IMR-90 (cell line): ENCODE results near the gene CFAP52. TPM values are rescaled to one million over a fixed set of nuclear protein-coding genes. Genes with fewer than 3 reads are reported as not detected.

Source experiments
- ATAC-seq: fragments of 200-7000 bp; cut with Tn5 transposase; 2 replicates; pipeline ENCODE4 v1.9.1; 2020; ENCODE audit warnings: low read depth, mild to moderate bottlenecking, moderate library complexity
- BruUV-seq: library from RNA; stranded (reverse); fragments of 400-500 nt; replicated peaks from 2 replicates; lab custom pipeline; 2021; lab: Mats Ljungman, UMichigan
- CTCF ChIA-PET: fragments of 300-600 bp; formaldehyde crosslinking; extraction: SDS; loops from one replicate; lab custom pipeline; 2021; ENCODE audit warnings: antibody characterized with exemption; lab: Yijun Ruan, JAX
- POLR2A ChIA-PET: fragments of 300-600 bp; sonication (Branson Sonifier 250); formaldehyde crosslinking; loops from one replicate; lab custom pipeline; 2022; ENCODE audit warnings: antibody characterized with exemption; ENCODE audit not compliant: unreplicated experiment; lab: Charles Lee
- DNase-seq: peaks from one replicate; pipeline ENCODE4 v3.0.0; 2013
- H2AFZ ChIP-seq: replicated peaks from 2 replicates; pipeline ENCODE3; 2013; ENCODE audit warnings: low read length, mild to moderate bottlenecking; ENCODE audit not compliant: poor library complexity
- H2AK5ac ChIP-seq: 2 replicates; pipeline ENCODE4 v1.6.1; 2013; ENCODE audit warnings: low read depth, low read length, inconsistent platforms
- H2AK9ac ChIP-seq: replicated peaks from 2 replicates; pipeline ENCODE3; 2013; ENCODE audit warnings: mild to moderate bottlenecking, low read depth, low read length, moderate library complexity; ENCODE audit not compliant: poor library complexity
- H2BK120ac ChIP-seq: 2 replicates; pipeline ENCODE4 v1.6.1; 2013; ENCODE audit warnings: low read depth, low read length, inconsistent platforms
- H2BK15ac ChIP-seq: 3 replicates; pipeline ENCODE4 v1.6.1; 2013; ENCODE audit warnings: low read depth, low read length, inconsistent platforms
- H2BK20ac ChIP-seq: 2 replicates; pipeline ENCODE4 v1.6.1; 2013; ENCODE audit warnings: low read depth, mild to moderate bottlenecking, inconsistent platforms, low read length, moderate library complexity
- H2BK5ac ChIP-seq: 2 replicates; pipeline ENCODE4 v1.6.1; 2013; ENCODE audit warnings: mild to moderate bottlenecking, low read depth, low read length, inconsistent platforms; ENCODE audit not compliant: poor library complexity, severe bottlenecking
- H3K14ac ChIP-seq: replicated peaks from 2 replicates; pipeline ENCODE4 v1.6.1; 2013; ENCODE audit warnings: low read depth, low read length, inconsistent platforms
- H3K18ac ChIP-seq: 2 replicates; pipeline ENCODE4 v1.6.1; 2013; ENCODE audit warnings: low read depth, low read length, control low read depth
- H3K23ac ChIP-seq: 2 replicates; pipeline ENCODE4 v1.6.1; 2013; ENCODE audit warnings: low read depth, low read length, inconsistent platforms
- H3K27ac ChIP-seq: 2 replicates; pipeline ENCODE4 v1.5.1; 2013; ENCODE audit warnings: mild to moderate bottlenecking, control low read depth, low read length; ENCODE audit not compliant: insufficient read depth
- H3K27me3 ChIP-seq: 2 replicates; pipeline ENCODE4 v1.6.1; 2013; ENCODE audit warnings: low read length; ENCODE audit not compliant: control insufficient read depth, insufficient read depth
- H3K36me3 ChIP-seq: 2 replicates; pipeline ENCODE4 v1.6.1; 2013; ENCODE audit warnings: low read length, mixed read lengths; ENCODE audit not compliant: control insufficient read depth, insufficient read depth
- H3K4ac ChIP-seq: 2 replicates; pipeline ENCODE4 v1.6.1; 2013; ENCODE audit warnings: low read depth, low read length, inconsistent platforms
- H3K4me1 ChIP-seq: 2 replicates; pipeline ENCODE4 v1.6.1; 2013; ENCODE audit warnings: low read length, mixed read lengths; ENCODE audit not compliant: control insufficient read depth, insufficient read depth
- H3K4me2 ChIP-seq: 2 replicates; pipeline ENCODE4 v1.6.1; 2013; ENCODE audit warnings: low read depth, mild to moderate bottlenecking, control low read depth, low read length, moderate library complexity
- H3K4me3 ChIP-seq: 2 replicates; pipeline ENCODE4 v1.5.1; 2013; ENCODE audit warnings: low read depth, mild to moderate bottlenecking, control low read depth, low read length, moderate library complexity; ENCODE audit not compliant: insufficient read depth
- H3K56ac ChIP-seq: 2 replicates; pipeline ENCODE4 v1.6.1; 2013; ENCODE audit warnings: low read length, inconsistent platforms; ENCODE audit not compliant: insufficient read depth; ENCODE audit errors: extremely low read depth
- H3K79me1 ChIP-seq, 2 experiments: 2 replicates each; pipeline ENCODE4 v1.6.1; 2013; ENCODE audit warnings: low read length in 2 of 2, inconsistent platforms in 1 of 2, low read depth in 1 of 2
- H3K9ac ChIP-seq: 2 replicates; pipeline ENCODE4 v1.6.1; 2013; ENCODE audit warnings: low read depth, low read length, control low read depth
- H3K9me1 ChIP-seq: 2 replicates; pipeline ENCODE4 v1.6.1; 2013; ENCODE audit warnings: low read length, inconsistent platforms; ENCODE audit not compliant: insufficient read depth
- H3K9me3 ChIP-seq: 2 replicates; pipeline ENCODE4 v1.6.1; 2013; ENCODE audit warnings: low read length; ENCODE audit not compliant: control insufficient read depth, insufficient read depth
- H4K20me1 ChIP-seq: 2 replicates; pipeline ENCODE4 v1.6.1; 2013; ENCODE audit warnings: low read length, inconsistent platforms; ENCODE audit not compliant: insufficient read depth
- H4K5ac ChIP-seq: 2 replicates; pipeline ENCODE4 v1.6.1; 2013; ENCODE audit warnings: mild to moderate bottlenecking, low read depth, low read length, control low read depth
- H4K8ac ChIP-seq, 2 experiments: 2 replicates each; pipeline ENCODE4 v1.6.1; 2013; ENCODE audit warnings: low read depth in 2 of 2, low read length in 2 of 2, control low read depth in 1 of 2, inconsistent platforms in 1 of 2
- H4K91ac ChIP-seq: 2 replicates; pipeline ENCODE4 v1.6.1; 2013; ENCODE audit warnings: low read depth, low read length, inconsistent platforms; ENCODE audit not compliant: insufficient read depth
- BHLHE40 ChIP-seq: fragments of 150-350 bp; IDR thresholded peaks from 2 replicates; pipeline ENCODE4 v1.6.1; 2016; ENCODE audit warnings: mild to moderate bottlenecking, low read depth, low read length
- CEBPB ChIP-seq: IDR thresholded peaks from 2 replicates; pipeline ENCODE4 v1.6.1; 2012; ENCODE audit warnings: low read depth, low read length, improper control_type of control experiment
- CHD1 ChIP-seq: IDR thresholded peaks from 2 replicates; pipeline ENCODE4 v1.6.1; 2012; ENCODE audit warnings: low read depth, low read length, improper control_type of control experiment
- FOS ChIP-seq: fragments of 150-350 bp; IDR thresholded peaks from 2 replicates; pipeline ENCODE4 v1.6.1; 2016; ENCODE audit warnings: low read depth, low read length
- MAFK ChIP-seq: IDR thresholded peaks from 2 replicates; pipeline ENCODE4 v1.6.1; 2012; ENCODE audit warnings: low read depth, low read length, improper control_type of control experiment
- MAZ ChIP-seq: IDR thresholded peaks from 2 replicates; pipeline ENCODE4 v1.6.1; 2012; ENCODE audit warnings: low read depth, mild to moderate bottlenecking, low read length, improper control_type of control experiment, moderate library complexity, borderline replicate concordance
- MXI1 ChIP-seq: IDR thresholded peaks from 2 replicates; pipeline ENCODE4 v1.6.1; 2012; ENCODE audit warnings: low read depth, mild to moderate bottlenecking, low read length, moderate library complexity, borderline replicate concordance
- NFE2L2 ChIP-seq: fragments of 150-350 bp; IDR thresholded peaks from 2 replicates; pipeline ENCODE4 v1.6.1; 2016; ENCODE audit warnings: low read depth, mild to moderate bottlenecking, low read length
- POLR2A ChIP-seq: IDR thresholded peaks from 2 replicates; pipeline ENCODE4 v1.6.1; 2012; ENCODE audit warnings: mild to moderate bottlenecking, low read depth, low read length
- RAD21 ChIP-seq: IDR thresholded peaks from 2 replicates; pipeline ENCODE4 v1.6.1; 2012; ENCODE audit warnings: low read length, improper control_type of control experiment
- RCOR1 ChIP-seq: IDR thresholded peaks from 2 replicates; pipeline ENCODE4 v1.6.1; 2012; ENCODE audit warnings: mild to moderate bottlenecking, low read length, improper control_type of control experiment; ENCODE audit not compliant: insufficient replicate concordance
- RFX5 ChIP-seq: IDR thresholded peaks from 2 replicates; pipeline ENCODE4 v1.8.0; 2012; ENCODE audit warnings: low read depth, mild to moderate bottlenecking, low read length, moderate library complexity
- SMC3 ChIP-seq: fragments of 150-350 bp; IDR thresholded peaks from 2 replicates; pipeline ENCODE4 v1.6.1; 2016; ENCODE audit warnings: low read depth, mild to moderate bottlenecking, antibody characterized with exemption, low read length, moderate library complexity
- USF2 ChIP-seq: fragments of 150-350 bp; IDR thresholded peaks from 2 replicates; pipeline ENCODE4 v1.6.1; 2017; ENCODE audit warnings: mild to moderate bottlenecking, antibody characterized with exemption, low read length, low read depth
- WGBS, 2 experiments: methylation state at CpG; one replicate each; pipeline versions ENCODE4 v1.1.5 to v1.1.7; 2013; ENCODE audit warnings: missing lambda C conversion rate in 2 of 2; ENCODE audit not compliant: insufficient read length in 1 of 2; ENCODE audit errors: extremely low coverage in 2 of 2; 5-methylcytosine and 5-hydroxymethylcytosine counted together
- dilution Hi-C: fragments of 300-500 bp; cut with HindIII; formaldehyde crosslinking; loops from one replicate; pipeline ENCODE4 v1.14.3; 2018; ENCODE audit warnings: low sequenced_read_pairs; ENCODE audit not compliant: unreplicated experiment
- in situ Hi-C: fragments of 300-500 bp; cut with MboI; formaldehyde crosslinking; loops from 3 replicates; pipeline ENCODE4 v1.14.3; 2019; ENCODE audit warnings: low sequenced_read_pairs, inconsistent platforms, mixed read lengths
- intact Hi-C: fragments of 100-400 bp; cut with micrococcal nuclease; formaldehyde crosslinking; loops from 2 replicates; pipeline ENCODE4 v1.10.0; 2022
- polyA plus RNA-seq, 3 experiments: library from polyadenylated mRNA; depleted of rRNA; stranded (reverse); fragments of >200 nt; gene quantifications; 2 replicates each; pipeline ENCODE4 v1.2.3, GENCODE V29; 2012; ENCODE audit warnings: low replicate concordance in 1 of 3
- total RNA-seq: library from RNA; depleted of rRNA; stranded (reverse); fragments of >200 nt; gene quantifications from 2 replicates; pipeline ENCODE4 v1.2.3, GENCODE V29; 2012
- TF ChIP-seq, protein P1 (sequence below): fragments of 150-350 bp; IDR thresholded peaks from 2 replicates; pipeline ENCODE4 v1.6.1; 2016; ENCODE audit warnings: low read depth, mild to moderate bottlenecking, low read length, moderate library complexity, borderline replicate concordance
- TF ChIP-seq, protein P2 (sequence below): conservative IDR thresholded peaks from 2 replicates; pipeline ENCODE4 v1.5.1; 2012; ENCODE audit warnings: mild to moderate bottlenecking, low read depth, low read length, improper control_type of control experiment

CFAP52 gene
- total and polyA plus RNA-seq, 2 of the 4 experiments (the other 2 are of a cell fraction) = 0.22 TPM; not detected in 1

DNA sequence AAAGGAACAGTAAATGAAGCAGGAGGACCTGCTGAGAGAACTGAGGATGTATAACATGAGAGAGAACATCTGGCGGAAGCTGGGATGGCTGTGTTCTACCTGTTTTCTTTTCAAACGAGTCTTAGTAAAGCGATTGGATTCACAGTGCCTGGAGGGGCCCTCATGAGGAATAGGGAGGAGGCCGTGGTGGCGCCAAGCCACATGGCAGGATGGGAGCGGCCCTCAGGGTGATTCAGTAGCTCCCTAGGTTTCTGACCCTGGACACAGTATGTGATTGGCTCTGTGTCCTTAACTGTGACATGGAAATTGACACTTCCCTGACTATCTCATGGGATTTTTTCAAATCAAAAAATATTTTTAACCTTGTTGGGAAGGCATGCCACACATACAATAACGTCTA lies 101.0 kb downstream of the CFAP52 start:
- Histone ChIP-seq H2BK15ac (no peak overlapping the region), H3K36me3 (no peaks in the 10 kb centered on the region), H2AK5ac (no peak overlapping the region), H3K4me3 (no peak overlapping the region), H3K9me1 (no peaks in the 10 kb centered on the region), H3K4me2 (no peak overlapping the region), H4K91ac (no peak overlapping the region), H2BK20ac (no peak overlapping the region), H2BK120ac (no peak overlapping the region), H3K56ac (no peak overlapping the region), H3K4me1 (no peaks in the 10 kb centered on the region), H3K9ac (no peak overlapping the region), H2AFZ (no peak overlapping the region), H3K23ac (no peak overlapping the region), H3K14ac (no peak overlapping the region), H3K27me3 (no peaks in the 10 kb centered on the region), H4K5ac (no peak overlapping the region), H4K20me1 (no peaks in the 10 kb centered on the region), H3K9me3 (peaks cover 11% of the 10 kb centered on the region), H3K4ac (no peak overlapping the region), H4K8ac (no peak overlapping the region), H3K27ac (no peak overlapping the region), H2AK9ac (no peak overlapping the region), H3K79me1 (no peaks in the 10 kb centered on the region), H2BK5ac (no peak overlapping the region), H3K18ac (no peak overlapping the region)
- CTCF ChIA-PET = interaction anchor here (0.9 kb wide), 1 partner anchor 100 kb away, joined by 3 read pairs; no protein-coding TSS in a partner anchor
- POLR2A ChIA-PET = no interaction called here
- DNase-seq (no peak), ATAC-seq (no peak)
- no peak for TF ChIP-seq RAD21
- TF ChIP-seq BHLHE40 = no peak
- no peak for TF ChIP-seq RFX5
- no peak for TF ChIP-seq RCOR1
- TF ChIP-seq NFE2L2 = no peak
- no peak for TF ChIP-seq CHD1
- no peak for TF ChIP-seq MXI1
- TF ChIP-seq, protein P1, sequence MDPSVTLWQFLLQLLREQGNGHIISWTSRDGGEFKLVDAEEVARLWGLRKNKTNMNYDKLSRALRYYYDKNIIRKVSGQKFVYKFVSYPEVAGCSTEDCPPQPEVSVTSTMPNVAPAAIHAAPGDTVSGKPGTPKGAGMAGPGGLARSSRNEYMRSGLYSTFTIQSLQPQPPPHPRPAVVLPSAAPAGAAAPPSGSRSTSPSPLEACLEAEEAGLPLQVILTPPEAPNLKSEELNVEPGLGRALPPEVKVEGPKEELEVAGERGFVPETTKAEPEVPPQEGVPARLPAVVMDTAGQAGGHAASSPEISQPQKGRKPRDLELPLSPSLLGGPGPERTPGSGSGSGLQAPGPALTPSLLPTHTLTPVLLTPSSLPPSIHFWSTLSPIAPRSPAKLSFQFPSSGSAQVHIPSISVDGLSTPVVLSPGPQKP = no peak
- TF ChIP-seq USF2 = no peak
- TF ChIP-seq FOS = no peak
- no peak for TF ChIP-seq MAZ
- no peak for TF ChIP-seq SMC3
- no peak for TF ChIP-seq CEBPB
- TF ChIP-seq, protein P2, sequence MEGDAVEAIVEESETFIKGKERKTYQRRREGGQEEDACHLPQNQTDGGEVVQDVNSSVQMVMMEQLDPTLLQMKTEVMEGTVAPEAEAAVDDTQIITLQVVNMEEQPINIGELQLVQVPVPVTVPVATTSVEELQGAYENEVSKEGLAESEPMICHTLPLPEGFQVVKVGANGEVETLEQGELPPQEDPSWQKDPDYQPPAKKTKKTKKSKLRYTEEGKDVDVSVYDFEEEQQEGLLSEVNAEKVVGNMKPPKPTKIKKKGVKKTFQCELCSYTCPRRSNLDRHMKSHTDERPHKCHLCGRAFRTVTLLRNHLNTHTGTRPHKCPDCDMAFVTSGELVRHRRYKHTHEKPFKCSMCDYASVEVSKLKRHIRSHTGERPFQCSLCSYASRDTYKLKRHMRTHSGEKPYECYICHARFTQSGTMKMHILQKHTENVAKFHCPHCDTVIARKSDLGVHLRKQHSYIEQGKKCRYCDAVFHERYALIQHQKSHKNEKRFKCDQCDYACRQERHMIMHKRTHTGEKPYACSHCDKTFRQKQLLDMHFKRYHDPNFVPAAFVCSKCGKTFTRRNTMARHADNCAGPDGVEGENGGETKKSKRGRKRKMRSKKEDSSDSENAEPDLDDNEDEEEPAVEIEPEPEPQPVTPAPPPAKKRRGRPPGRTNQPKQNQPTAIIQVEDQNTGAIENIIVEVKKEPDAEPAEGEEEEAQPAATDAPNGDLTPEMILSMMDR = no peak
- TF ChIP-seq POLR2A = no peak
- no peak for TF ChIP-seq MAFK
- in situ Hi-C loops (no loop called here), dilution Hi-C loops (no loop called here), intact Hi-C loops (no loop called here)
- BruUV-seq = no TSS peak
- 0% methylated on average over 1 of the region's 7 CpGs; no CpG with 5 or more reads in 1 of the 2 experiments for WGBS, 2 experiments
